ENCODE data around the gene ADRA2B. TPM values are rescaled to one million over a fixed set of nuclear protein-coding genes. Genes with fewer than 3 reads are reported as not detected.

ADRA2B gene
- total RNA-seq, 4 donors from 2014 or later = 0.28 to 0.67 (median 0.53) TPM; not detected in 1

DNA sequence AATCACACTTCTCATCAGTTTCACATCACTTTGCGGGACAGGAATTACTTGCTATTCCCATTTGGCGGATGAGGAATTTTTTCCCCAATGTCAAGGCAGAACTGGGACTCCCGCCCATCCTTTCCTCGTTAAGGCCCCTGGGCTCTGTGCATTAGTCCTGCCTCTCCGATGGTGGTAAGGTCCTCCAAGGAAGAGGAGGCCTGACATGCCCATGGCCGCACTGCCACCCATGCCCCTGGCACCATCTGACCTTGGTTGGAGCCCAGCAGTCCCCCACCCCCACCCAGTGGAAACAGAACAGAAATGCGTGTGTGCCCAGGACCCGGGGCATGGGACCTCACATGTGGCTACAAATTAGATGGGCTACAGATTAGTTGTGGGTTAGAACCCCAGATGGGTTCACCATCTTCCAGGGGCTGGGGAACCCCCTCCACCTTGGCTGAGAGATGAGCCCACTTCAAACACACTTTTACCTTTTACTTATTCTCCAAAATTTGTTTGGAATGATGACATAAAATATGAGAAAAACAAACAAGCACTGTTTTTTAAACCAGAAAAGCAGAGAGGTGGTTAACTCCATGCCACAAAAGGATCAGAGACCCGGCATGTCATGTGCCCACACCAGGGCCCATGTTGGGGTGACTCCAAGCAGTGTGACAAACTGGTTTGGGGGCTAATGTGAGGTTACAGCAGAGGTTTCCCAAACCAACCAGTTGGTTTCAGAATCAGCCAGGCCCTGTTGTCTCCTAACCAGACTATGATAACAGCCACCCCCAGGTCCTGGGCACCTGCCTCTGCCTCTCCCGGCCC, 39.8 kb upstream of the ADRA2B start:
- H3K4me3 ChIP-seq = no peak overlapping the region
- H3K27ac ChIP-seq = peak overlapping the region in 1 of 4 donors; percentile 77
- H3K27me3 ChIP-seq = no peaks in the 10 kb centered on the region
- no peaks in the 10 kb centered on the region for H3K9me3 ChIP-seq
- TF ChIP-seq POLR2A (IDR thresholded peaks at IDR 0.05) = no peak
- TF ChIP-seq, protein P1, sequence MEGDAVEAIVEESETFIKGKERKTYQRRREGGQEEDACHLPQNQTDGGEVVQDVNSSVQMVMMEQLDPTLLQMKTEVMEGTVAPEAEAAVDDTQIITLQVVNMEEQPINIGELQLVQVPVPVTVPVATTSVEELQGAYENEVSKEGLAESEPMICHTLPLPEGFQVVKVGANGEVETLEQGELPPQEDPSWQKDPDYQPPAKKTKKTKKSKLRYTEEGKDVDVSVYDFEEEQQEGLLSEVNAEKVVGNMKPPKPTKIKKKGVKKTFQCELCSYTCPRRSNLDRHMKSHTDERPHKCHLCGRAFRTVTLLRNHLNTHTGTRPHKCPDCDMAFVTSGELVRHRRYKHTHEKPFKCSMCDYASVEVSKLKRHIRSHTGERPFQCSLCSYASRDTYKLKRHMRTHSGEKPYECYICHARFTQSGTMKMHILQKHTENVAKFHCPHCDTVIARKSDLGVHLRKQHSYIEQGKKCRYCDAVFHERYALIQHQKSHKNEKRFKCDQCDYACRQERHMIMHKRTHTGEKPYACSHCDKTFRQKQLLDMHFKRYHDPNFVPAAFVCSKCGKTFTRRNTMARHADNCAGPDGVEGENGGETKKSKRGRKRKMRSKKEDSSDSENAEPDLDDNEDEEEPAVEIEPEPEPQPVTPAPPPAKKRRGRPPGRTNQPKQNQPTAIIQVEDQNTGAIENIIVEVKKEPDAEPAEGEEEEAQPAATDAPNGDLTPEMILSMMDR (IDR thresholded peaks at IDR 0.05) = no peak
- H3K4me1 ChIP-seq = peaks cover 0 to 28% (median 4%) of the 10 kb centered on the region in 4 donors
- no peak for DNase-seq
- no peaks in the 10 kb centered on the region for H3K36me3 ChIP-seq

DNA sequence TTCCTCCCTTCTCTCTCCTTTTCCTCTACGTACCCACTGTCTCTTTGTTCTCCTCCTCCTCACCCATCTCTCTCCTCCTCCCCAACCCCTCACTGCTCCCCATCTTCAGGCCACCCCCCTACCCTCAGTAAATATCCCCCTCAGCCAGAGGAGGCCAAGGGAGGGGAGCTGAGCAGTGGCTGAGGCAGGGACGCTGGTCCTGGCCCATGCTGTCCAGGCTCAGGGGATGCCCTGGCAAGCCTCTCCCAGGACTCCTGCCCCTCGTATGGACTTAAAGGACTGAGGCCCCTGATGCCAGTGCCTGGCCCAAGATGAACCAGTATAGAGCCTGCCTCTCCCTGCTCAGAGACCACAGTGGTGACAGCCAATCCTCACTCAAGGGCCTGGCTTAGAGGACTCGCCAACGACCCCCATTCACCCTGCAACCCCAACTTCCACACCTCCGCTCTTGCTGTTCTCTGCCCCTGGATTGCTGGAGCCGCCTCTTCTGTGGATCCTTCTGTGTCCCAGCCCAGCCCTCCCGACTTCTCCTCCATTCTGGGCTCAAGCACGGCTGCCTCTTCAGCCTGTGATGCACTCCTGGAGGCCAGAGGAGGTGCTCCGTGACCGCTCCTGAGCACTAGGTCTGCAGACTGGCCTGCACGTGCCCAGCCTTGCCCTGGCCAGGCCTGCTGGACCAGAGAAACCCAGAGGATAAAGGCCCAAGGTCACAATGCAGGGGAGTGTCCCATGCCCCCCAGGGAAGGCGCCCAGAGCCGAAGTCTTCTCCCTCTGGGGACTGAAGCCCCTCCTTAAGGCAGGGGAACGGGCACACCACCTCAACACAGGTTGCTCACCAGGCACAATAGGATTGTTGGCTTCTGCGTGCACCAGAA, 38.4 kb upstream of the ADRA2B start:
- Histone ChIP-seq H3K4me1 (peaks cover 0 to 28% (median 4%) of the 10 kb centered on the region in 4 donors), H3K4me3 (no peak overlapping the region), H3K36me3 (no peaks in the 10 kb centered on the region), H3K9me3 (no peaks in the 10 kb centered on the region), H3K27me3 (no peaks in the 10 kb centered on the region), H3K27ac (no peak overlapping the region)
- peak in 1 of 3 donors; percentile 35 for DNase-seq
- no peak for TF ChIP-seq POLR2A (IDR thresholded peaks at IDR 0.05)
- TF ChIP-seq, protein P1 (IDR thresholded peaks at IDR 0.05) = no peak

DNA sequence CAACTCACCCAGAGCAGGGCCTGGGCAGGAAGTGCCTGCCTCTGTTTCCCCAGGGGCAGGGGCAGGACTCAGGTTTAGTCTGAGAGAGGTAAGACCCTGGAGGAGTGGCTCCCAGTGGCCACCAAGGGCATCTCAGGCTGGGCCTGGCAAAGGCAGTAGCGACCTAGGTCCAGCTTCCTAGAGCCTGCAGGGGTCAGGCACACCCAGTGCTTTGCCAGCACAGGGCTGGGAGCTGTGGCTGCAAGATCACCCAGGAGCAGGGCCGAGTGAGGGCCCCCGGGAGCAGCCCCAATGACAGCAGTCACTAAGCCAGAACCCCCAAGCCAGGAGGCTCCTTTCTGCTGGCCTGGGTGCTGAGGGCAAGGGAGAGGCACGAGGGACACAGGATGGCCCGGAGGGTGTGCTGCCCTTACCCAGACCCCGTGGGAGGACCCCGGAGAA, 37.6 kb upstream of the ADRA2B start:
- H3K4me1 ChIP-seq = peaks cover 0 to 24% (median 5%) of the 10 kb centered on the region in 4 donors
- no peaks in the 10 kb centered on the region for H3K27me3 ChIP-seq
- DNase-seq = peak in 1 of 3 donors; percentile 37
- H3K27ac ChIP-seq = no peak overlapping the region
- no peaks in the 10 kb centered on the region for H3K9me3 ChIP-seq
- no peak for TF ChIP-seq POLR2A (IDR thresholded peaks at IDR 0.05)
- TF ChIP-seq, protein P1 (IDR thresholded peaks at IDR 0.05) = no peak
- no peak overlapping the region for H3K4me3 ChIP-seq
- no peaks in the 10 kb centered on the region for H3K36me3 ChIP-seq

DNA sequence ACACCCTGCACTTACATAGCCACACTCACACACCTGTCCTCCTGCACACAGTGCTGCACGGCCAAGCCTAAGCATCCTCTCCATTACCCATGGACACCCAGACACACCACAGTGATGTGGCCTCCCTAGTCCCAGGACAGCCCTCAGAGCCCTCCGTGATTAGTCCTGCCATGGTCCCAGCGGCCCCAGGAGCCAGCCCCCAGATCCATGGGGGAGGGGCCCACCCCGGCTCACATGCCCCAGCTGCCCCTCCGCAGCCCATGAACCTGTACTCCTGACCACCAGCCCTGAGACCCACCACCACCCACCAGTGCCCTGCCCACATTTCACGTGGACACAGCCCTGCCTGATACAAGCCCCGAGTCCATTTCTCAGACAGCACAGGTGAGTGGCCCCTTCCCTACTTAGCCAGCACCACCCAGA, 36.9 kb upstream of the ADRA2B start:
- DNase-seq = no peak
- Histone ChIP-seq H3K4me1 (peaks cover 0 to 19% (median 9%) of the 10 kb centered on the region in 4 donors), H3K27me3 (no peaks in the 10 kb centered on the region), H3K36me3 (no peaks in the 10 kb centered on the region), H3K9me3 (no peaks in the 10 kb centered on the region), H3K27ac (no peak overlapping the region), H3K4me3 (no peak overlapping the region)
- TF ChIP-seq POLR2A (IDR thresholded peaks at IDR 0.05) = no peak
- TF ChIP-seq, protein P1 (IDR thresholded peaks at IDR 0.05) = no peak

DNA sequence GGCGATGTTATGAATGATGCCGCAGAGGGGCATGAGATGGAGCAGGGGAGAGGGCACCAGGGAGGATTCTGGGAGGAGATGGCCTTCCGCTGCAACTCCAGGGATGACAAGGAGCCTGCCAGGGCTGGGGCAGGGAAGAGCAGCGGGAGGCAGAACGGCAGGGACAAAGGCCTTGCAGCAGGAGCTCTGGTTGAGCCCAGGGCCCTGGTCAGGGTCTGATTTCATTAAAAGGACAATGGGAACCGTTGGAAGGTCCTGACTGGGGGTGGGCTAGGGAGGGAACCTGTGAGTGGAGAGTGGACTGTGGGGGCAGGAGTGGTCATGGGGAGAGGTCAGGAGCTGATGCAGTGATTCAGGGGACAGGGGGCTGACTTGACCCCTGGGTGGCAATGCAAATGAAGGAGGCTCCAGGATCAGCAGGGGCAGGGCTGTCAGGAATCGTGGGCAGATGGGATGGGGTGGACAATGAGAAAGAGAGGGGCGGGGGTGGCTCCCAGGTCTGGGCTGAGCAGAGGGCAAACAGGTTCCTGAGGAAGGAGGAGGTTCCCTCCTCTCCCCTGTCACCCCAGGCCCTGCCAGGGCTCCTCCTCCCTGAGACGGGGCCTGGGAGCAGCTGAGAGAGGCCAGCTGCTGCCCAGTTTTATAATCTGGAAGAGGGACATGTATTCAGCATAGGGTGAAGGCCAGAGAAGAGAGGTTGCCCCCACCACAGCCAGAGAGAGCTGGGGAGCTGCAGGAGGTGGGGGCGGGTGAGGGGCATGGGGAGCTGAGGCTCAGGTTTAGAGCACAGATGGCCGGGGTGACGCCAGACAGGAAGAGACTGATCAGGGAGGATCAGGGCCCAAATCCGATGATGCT, 36.2 kb upstream of the ADRA2B start:
- no peak overlapping the region for H3K4me3 ChIP-seq
- H3K27me3 ChIP-seq = no peaks in the 10 kb centered on the region
- H3K27ac ChIP-seq = no peak overlapping the region
- no peaks in the 10 kb centered on the region for H3K36me3 ChIP-seq
- TF ChIP-seq, protein P1 (IDR thresholded peaks at IDR 0.05) = no peak
- no peak for TF ChIP-seq POLR2A (IDR thresholded peaks at IDR 0.05)
- H3K4me1 ChIP-seq = peaks cover 0 to 20% (median 15%) of the 10 kb centered on the region in 4 donors
- peak in 1 of 3 donors; percentile 34 for DNase-seq
- no peaks in the 10 kb centered on the region for H3K9me3 ChIP-seq

All from Peyer's patch (tissue), 4 donors.